Stimulated activated CD8-positive, alpha-beta memory T cell treated with anti-CD3 and anti-CD28 coated beads, Interleukin-15, amount 100 ng/mL, for 24 hours (primary cell): ENCODE measurements around the gene EEIG1.
A peak's percentile ranks its signal among the peaks of the same experiment; 100 is the strongest.

Source experiments
- DNase-seq: peaks from one replicate; pipeline ENCODE4 v3.0.0-alpha.2; 2020; ENCODE audit warnings: low read depth

The EEIG1 gene

GRCh38 chr9:127941062-127941960 is 39.5 kb downstream of the EEIG1 start:
- no peak for DNase-seq

- no peak for DNase-seq
These were observed 40.2 kb downstream of the EEIG1 start for GRCh38 chr9:127940593-127940992.

GRCh38 chr9:127938298-127938690 is 42.5 kb downstream of the EEIG1 start:
- DNase-seq = no peak

GRCh38 chr9:127937388-127938297 is 43.1 kb downstream of the EEIG1 start, which contains the start of gene DPM2:
Gene DPM2, minus strand, starts transcription at chr9:127937854. Its CDS starts 34 bp downstream, at chr9:127937820.
- peak; percentile 73 for DNase-seq

- no peak for DNase-seq
These were observed 43.8 kb downstream of the EEIG1 start for GRCh38 chr9:127937056-127937387.

GRCh38 chr9:127936347-127936852 is 44.4 kb downstream of the EEIG1 start:
- no peak for DNase-seq

GRCh38 chr9:127935765-127936221 is 45.0 kb downstream of the EEIG1 start:
- DNase-seq = no peak

- DNase-seq = no peak
These were observed 45.8 kb downstream of the EEIG1 start for GRCh38 chr9:127934986-127935385.

GRCh38 chr9:127934248-127934647 is 46.5 kb downstream of the EEIG1 start:
- no peak for DNase-seq

GRCh38 chr9:127931092-127931881 is 49.5 kb downstream of the EEIG1 start:
- no peak for DNase-seq
